ELF-1 (cell line): ENCODE data around the gene SLC24A3.
A peak's percentile ranks its signal among the peaks of the same experiment; 100 is the strongest.
"Not testable (repeated sequence)": the region's sequence is repeated elsewhere in the genome, so short reads cannot be mapped to it uniquely, and the experiment has no call there.

Experiments used
- DNase-seq: peaks from one replicate; pipeline ENCODE4 v3.0.0-alpha.2; 2016; ENCODE audit warnings: low read depth, low spot score

Gene SLC24A3

GRCh38 chr20:19620446-19620845 lies 408.0 kb downstream of the SLC24A3 start:
- peak; percentile 55 for DNase-seq

GRCh38 chr20:19621072-19621471 lies 408.6 kb downstream of the SLC24A3 start:
- no peak for DNase-seq

- DNase-seq, result no peak
These were observed 412.0 kb downstream of the SLC24A3 start for GRCh38 chr20:19624221-19624965.

- DNase-seq, result no peak
These were observed 413.0 kb downstream of the SLC24A3 start for GRCh38 chr20:19625426-19625825.

- DNase-seq, result no peak
These were observed 414.5 kb downstream of the SLC24A3 start for GRCh38 chr20:19626896-19627295.

GRCh38 chr20:19628570-19629134 lies 416.2 kb downstream of the SLC24A3 start:
- DNase-seq, result peak; percentile 64

- no peak for DNase-seq
These were observed 419.0 kb downstream of the SLC24A3 start for GRCh38 chr20:19631410-19631809.

GRCh38 chr20:19633985-19634384 lies 421.5 kb downstream of the SLC24A3 start:
- DNase-seq, result no peak

GRCh38 chr20:19639471-19640045 lies 427.1 kb downstream of the SLC24A3 start:
- not testable (repeated sequence) for DNase-seq

GRCh38 chr20:19642860-19643259 lies 430.4 kb downstream of the SLC24A3 start:
- DNase-seq, result no peak

- no peak for DNase-seq
These were observed 431.6 kb downstream of the SLC24A3 start for GRCh38 chr20:19644085-19644484.

- no peak for DNase-seq
These were observed 434.5 kb downstream of the SLC24A3 start for GRCh38 chr20:19646963-19647362.

GRCh38 chr20:19648024-19648423 lies 435.6 kb downstream of the SLC24A3 start:
- DNase-seq, result no peak

- DNase-seq, result no peak
These were observed 436.6 kb downstream of the SLC24A3 start for GRCh38 chr20:19649041-19649440.

- no peak for DNase-seq
These were observed 440.2 kb downstream of the SLC24A3 start for GRCh38 chr20:19652591-19653026.

- DNase-seq, result no peak
These were observed 440.9 kb downstream of the SLC24A3 start for GRCh38 chr20:19653327-19653726.

- no peak for DNase-seq
These were observed 442.5 kb downstream of the SLC24A3 start for GRCh38 chr20:19654921-19655320.

- DNase-seq, result no peak
These were observed 445.7 kb downstream of the SLC24A3 start for GRCh38 chr20:19658137-19658536.

GRCh38 chr20:19659448-19659847 lies 447.0 kb downstream of the SLC24A3 start:
- DNase-seq, result no peak

GRCh38 chr20:19660808-19661378 lies 448.5 kb downstream of the SLC24A3 start:
- DNase-seq, result no peak

- peak; percentile 66 for DNase-seq
These were observed 449.5 kb downstream of the SLC24A3 start for GRCh38 chr20:19661717-19662636.

- DNase-seq, result no peak
These were observed 450.2 kb downstream of the SLC24A3 start for GRCh38 chr20:19662637-19662995.
